ENCODE measurements around the gene RPS6KB1.
"Not testable (repeated sequence)": the region's sequence is repeated elsewhere in the genome, so short reads cannot be mapped to it uniquely, and the experiment has no call there.

Gene RPS6KB1

GRCh38 chr17:59873414-59873813 is 19.5 kb upstream of the RPS6KB1 start:
- H3K4me1 ChIP-seq (ENCODE audit: control insufficient read depth, insufficient read depth, low read length); H3K27me3 ChIP-seq (replicated peaks; ENCODE audit: control insufficient read depth, insufficient read depth, low read length); H3K9ac ChIP-seq (ENCODE audit: low read length); H3K36me3 ChIP-seq (ENCODE audit: control insufficient read depth, insufficient read depth, low read length, severe bottlenecking); H3K4me3 ChIP-seq (ENCODE audit: low read length); DNase-seq (ENCODE audit: low read depth); H3K9me3 ChIP-seq (ENCODE audit: control insufficient read depth, low read length): not testable (repeated sequence)

GRCh38 chr17:59874376-59874775 is 18.5 kb upstream of the RPS6KB1 start:
- Histone ChIP-seq H3K9me3 (ENCODE audit: control insufficient read depth, low read length) (no peaks in the 10 kb centered on the region), H3K27me3 (replicated peaks; ENCODE audit: control insufficient read depth, insufficient read depth, low read length) (no peaks in the 10 kb centered on the region), H3K9ac (ENCODE audit: low read length) (no peak overlapping the region), H3K4me3 (ENCODE audit: low read length) (no peak overlapping the region), H3K4me1 (ENCODE audit: control insufficient read depth, insufficient read depth, low read length) (peaks cover 5% of the 10 kb centered on the region), H3K36me3 (ENCODE audit: control insufficient read depth, insufficient read depth, low read length, severe bottlenecking) (peaks cover 7% of the 10 kb centered on the region)
- DNase-seq (ENCODE audit: low read depth) = no peak

DNA sequence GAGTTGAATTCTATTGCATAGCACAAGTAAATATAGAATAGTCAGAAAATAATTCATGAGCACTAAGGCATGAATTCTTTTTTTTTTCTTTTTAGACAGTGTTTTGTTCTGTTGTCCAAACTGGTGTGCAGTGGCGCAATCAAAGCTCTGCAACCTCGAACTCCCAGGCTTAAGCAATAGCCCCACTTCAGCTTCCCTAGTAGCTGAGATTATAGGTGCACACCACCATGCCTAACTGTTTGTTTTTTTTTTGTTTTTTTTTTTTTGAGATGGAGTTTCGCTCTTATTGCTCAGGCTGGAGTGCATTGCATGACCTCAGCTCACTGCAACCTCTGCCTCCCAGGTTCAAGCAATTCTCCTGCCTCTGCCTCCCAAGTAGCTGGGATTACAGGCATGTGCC is 16.8 kb upstream of the RPS6KB1 start:
- Histone ChIP-seq H3K9me3 (ENCODE audit: control insufficient read depth, low read length) (no peaks in the 10 kb centered on the region), H3K4me3 (ENCODE audit: low read length) (no peak overlapping the region), H3K36me3 (ENCODE audit: control insufficient read depth, insufficient read depth, low read length, severe bottlenecking) (peaks cover 7% of the 10 kb centered on the region), H3K4me1 (ENCODE audit: control insufficient read depth, insufficient read depth, low read length) (peaks cover 5% of the 10 kb centered on the region), H3K9ac (ENCODE audit: low read length) (no peak overlapping the region), H3K27me3 (replicated peaks; ENCODE audit: control insufficient read depth, insufficient read depth, low read length) (no peaks in the 10 kb centered on the region)
- peak; percentile 44 for DNase-seq (ENCODE audit: low read depth)

DNA sequence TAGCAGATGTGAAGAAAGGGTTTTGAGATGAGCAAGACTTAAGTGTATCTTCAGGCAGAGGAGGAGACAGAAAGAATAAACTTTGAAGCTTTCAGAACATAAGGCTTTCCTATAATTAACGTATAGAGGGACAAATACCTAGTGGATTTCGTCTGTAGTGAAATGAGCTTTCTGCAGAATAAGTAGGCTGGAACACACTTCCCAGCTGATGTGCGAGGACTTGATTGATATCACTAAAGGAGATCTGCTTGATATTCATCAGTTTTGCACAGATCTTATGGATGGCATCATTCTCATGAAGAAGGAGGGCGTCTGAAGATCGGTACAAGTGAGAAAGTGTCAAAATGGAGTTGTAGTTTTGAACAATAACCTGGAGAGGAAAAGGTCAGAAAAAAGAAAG is 15.0 kb upstream of the RPS6KB1 start:
- Histone ChIP-seq H3K4me3 (ENCODE audit: low read length) (no peak overlapping the region), H3K9me3 (ENCODE audit: control insufficient read depth, low read length) (no peaks in the 10 kb centered on the region), H3K36me3 (ENCODE audit: control insufficient read depth, insufficient read depth, low read length, severe bottlenecking) (peaks cover 7% of the 10 kb centered on the region)

GRCh38 chr17:59878624-59879023 is 14.3 kb upstream of the RPS6KB1 start:
- Histone ChIP-seq H3K9me3 (ENCODE audit: control insufficient read depth, low read length) (no peaks in the 10 kb centered on the region), H3K36me3 (ENCODE audit: control insufficient read depth, insufficient read depth, low read length, severe bottlenecking) (peaks cover 11% of the 10 kb centered on the region), H3K4me3 (ENCODE audit: low read length) (no peak overlapping the region)

More for the DNA sequence above, 15.0 kb upstream of the RPS6KB1 start:
- H3K4me1 ChIP-seq (ENCODE audit: control insufficient read depth, insufficient read depth, low read length) = peaks cover 5% of the 10 kb centered on the region
- no peak overlapping the region for H3K9ac ChIP-seq (ENCODE audit: low read length)
- no peak for DNase-seq (ENCODE audit: low read depth)
- no peaks in the 10 kb centered on the region for H3K27me3 ChIP-seq (replicated peaks; ENCODE audit: control insufficient read depth, insufficient read depth, low read length)

DNA sequence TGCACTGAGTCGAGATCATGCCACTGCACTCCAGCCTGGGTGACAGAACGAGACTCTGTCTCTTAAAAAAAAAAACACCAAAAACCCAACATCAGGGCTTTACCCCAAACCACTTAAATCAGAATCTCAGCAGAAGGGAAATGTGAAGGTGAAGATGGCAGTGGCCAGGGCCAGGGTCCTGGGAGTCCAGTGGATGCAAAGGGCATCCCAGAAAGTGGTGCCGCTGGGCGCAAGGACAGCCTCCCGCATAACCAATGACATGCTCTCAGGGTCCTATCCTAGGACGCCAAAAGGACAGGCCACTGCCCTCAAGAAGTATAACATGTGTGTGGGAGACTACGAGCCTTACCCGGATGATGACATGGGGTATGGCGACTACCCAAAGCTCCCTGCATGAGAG is 8.1 kb upstream of the RPS6KB1 start:
- no peak for DNase-seq (ENCODE audit: low read depth)
- H3K4me1 ChIP-seq (ENCODE audit: control insufficient read depth, insufficient read depth, low read length) = no peaks in the 10 kb centered on the region
- H3K36me3 ChIP-seq (ENCODE audit: control insufficient read depth, insufficient read depth, low read length, severe bottlenecking) = peaks cover 16% of the 10 kb centered on the region
- H3K9me3 ChIP-seq (ENCODE audit: control insufficient read depth, low read length) = no peaks in the 10 kb centered on the region
- H3K27me3 ChIP-seq (replicated peaks; ENCODE audit: control insufficient read depth, insufficient read depth, low read length) = no peaks in the 10 kb centered on the region
- H3K4me3 ChIP-seq (ENCODE audit: low read length) = no peak overlapping the region
- no peak overlapping the region for H3K9ac ChIP-seq (ENCODE audit: low read length)

More at GRCh38 chr17:59878624-59879023, 14.3 kb upstream of the RPS6KB1 start:
- Histone ChIP-seq H3K9ac (ENCODE audit: low read length) (no peak overlapping the region), H3K27me3 (replicated peaks; ENCODE audit: control insufficient read depth, insufficient read depth, low read length) (no peaks in the 10 kb centered on the region), H3K4me1 (ENCODE audit: control insufficient read depth, insufficient read depth, low read length) (peaks cover 5% of the 10 kb centered on the region)
- no peak for DNase-seq (ENCODE audit: low read depth)

DNA sequence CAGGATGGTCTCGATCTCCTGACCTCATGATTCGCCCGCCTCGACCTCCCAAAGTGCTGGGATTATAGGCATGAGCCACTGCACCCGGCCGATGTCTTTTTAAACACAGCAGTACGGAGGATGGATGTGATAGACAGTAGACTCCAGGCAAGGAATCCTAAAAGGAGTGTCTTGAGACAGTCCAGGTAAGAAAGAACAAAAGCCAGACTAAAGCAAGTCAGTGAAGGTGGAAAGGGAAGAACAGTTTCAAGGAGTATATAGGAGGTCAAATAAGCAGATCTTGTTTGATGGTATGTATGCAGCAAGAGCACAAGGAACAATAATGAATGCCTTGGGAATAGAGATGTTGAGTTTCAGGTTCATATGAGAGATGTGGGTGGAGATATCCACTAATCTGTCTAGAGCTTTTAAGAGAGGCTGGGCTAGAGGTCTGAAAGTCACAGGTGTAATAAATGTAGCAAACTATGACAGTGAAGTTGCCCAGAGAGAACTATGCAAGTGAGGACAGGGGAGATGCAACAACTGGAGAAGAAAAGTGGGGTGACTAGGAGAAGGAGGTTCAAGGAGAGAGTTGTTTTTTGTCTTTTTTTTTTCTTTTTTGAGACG is 4.7 kb upstream of the RPS6KB1 start:
- Histone ChIP-seq H3K9me3 (ENCODE audit: control insufficient read depth, low read length) (no peaks in the 10 kb centered on the region), H3K4me1 (ENCODE audit: control insufficient read depth, insufficient read depth, low read length) (peaks cover 8% of the 10 kb centered on the region), H3K27me3 (replicated peaks; ENCODE audit: control insufficient read depth, insufficient read depth, low read length) (no peaks in the 10 kb centered on the region), H3K4me3 (ENCODE audit: low read length) (no peak overlapping the region), H3K36me3 (ENCODE audit: control insufficient read depth, insufficient read depth, low read length, severe bottlenecking) (peaks cover 15% of the 10 kb centered on the region), H3K9ac (ENCODE audit: low read length) (no peak overlapping the region)
- no peak for DNase-seq (ENCODE audit: low read depth)

DNA sequence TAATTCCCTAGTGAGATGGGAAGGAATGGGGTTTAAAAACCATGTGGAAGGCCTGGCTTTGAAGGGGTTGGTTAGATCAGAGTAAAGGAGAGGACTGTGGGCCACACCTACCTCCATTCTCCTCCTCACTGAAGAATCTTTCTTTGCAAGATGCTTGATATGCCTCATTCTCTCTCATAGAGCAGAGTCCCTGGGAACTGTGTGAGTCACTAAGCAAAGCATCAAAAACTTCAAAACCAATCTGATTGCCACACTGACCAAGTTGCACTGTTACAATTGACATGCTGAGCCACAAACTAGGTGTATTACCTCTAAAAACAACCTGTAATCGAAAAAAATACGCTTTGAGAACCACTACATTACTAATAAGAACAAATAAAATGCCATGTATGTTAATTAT is 2.2 kb upstream of the RPS6KB1 start:
- Histone ChIP-seq H3K27me3 (replicated peaks; ENCODE audit: control insufficient read depth, insufficient read depth, low read length) (no peaks in the 10 kb centered on the region), H3K9me3 (ENCODE audit: control insufficient read depth, low read length) (no peaks in the 10 kb centered on the region), H3K4me3 (ENCODE audit: low read length) (no peak overlapping the region), H3K36me3 (ENCODE audit: control insufficient read depth, insufficient read depth, low read length, severe bottlenecking) (peaks cover 2% of the 10 kb centered on the region), H3K4me1 (ENCODE audit: control insufficient read depth, insufficient read depth, low read length) (peaks cover 18% of the 10 kb centered on the region), H3K9ac (ENCODE audit: low read length) (no peak overlapping the region)
- DNase-seq (ENCODE audit: low read depth) = peak; percentile 46

GRCh38 chr17:59892251-59892923 is 534 bp upstream of the RPS6KB1 start:
- peaks cover 20% of the 10 kb centered on the region for H3K4me1 ChIP-seq (ENCODE audit: control insufficient read depth, insufficient read depth, low read length)
- H3K36me3 ChIP-seq (ENCODE audit: control insufficient read depth, insufficient read depth, low read length, severe bottlenecking) = no peaks in the 10 kb centered on the region
- peak overlapping the region; percentile 98 for H3K4me3 ChIP-seq (ENCODE audit: low read length)
- no peaks in the 10 kb centered on the region for H3K9me3 ChIP-seq (ENCODE audit: control insufficient read depth, low read length)
- DNase-seq (ENCODE audit: low read depth) = peak; percentile 99
- no peaks in the 10 kb centered on the region for H3K27me3 ChIP-seq (replicated peaks; ENCODE audit: control insufficient read depth, insufficient read depth, low read length)
- peak overlapping the region; percentile 88 for H3K9ac ChIP-seq (ENCODE audit: low read length)

- peaks cover 20% of the 10 kb centered on the region for H3K4me1 ChIP-seq (ENCODE audit: control insufficient read depth, insufficient read depth, low read length)
- peak; percentile 55 for DNase-seq (ENCODE audit: low read depth)
- no peaks in the 10 kb centered on the region for H3K27me3 ChIP-seq (replicated peaks; ENCODE audit: control insufficient read depth, insufficient read depth, low read length)
- H3K4me3 ChIP-seq (ENCODE audit: low read length) = peak overlapping the region; percentile 98
- H3K36me3 ChIP-seq (ENCODE audit: control insufficient read depth, insufficient read depth, low read length, severe bottlenecking) = no peaks in the 10 kb centered on the region
- H3K9me3 ChIP-seq (ENCODE audit: control insufficient read depth, low read length) = no peaks in the 10 kb centered on the region
- H3K9ac ChIP-seq (ENCODE audit: low read length) = peak overlapping the region; percentile 97
Measured at GRCh38 chr17:59893676-59894100, 767 bp downstream of the RPS6KB1 start.

DNA sequence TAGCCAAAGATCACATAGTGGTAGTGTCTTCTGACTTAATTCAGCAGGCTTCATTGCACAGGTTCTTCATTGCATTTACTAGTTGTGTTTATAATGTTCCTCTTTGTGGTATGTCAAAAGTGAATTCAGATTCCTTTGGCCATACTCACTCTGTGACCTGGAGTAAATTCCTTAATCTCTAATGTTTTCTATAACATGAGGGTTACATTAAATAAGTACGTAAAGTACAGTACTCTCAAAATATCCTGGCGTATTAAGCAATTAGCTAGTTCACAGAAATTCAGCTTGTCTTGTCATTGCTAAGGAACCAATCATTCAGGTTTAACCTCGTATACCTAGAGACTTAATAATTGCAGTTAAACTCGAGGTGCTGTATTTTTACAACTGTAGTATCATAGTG is 4.2 kb downstream of the RPS6KB1 start:
- H3K27me3 ChIP-seq (replicated peaks; ENCODE audit: control insufficient read depth, insufficient read depth, low read length) = no peaks in the 10 kb centered on the region
- H3K4me1 ChIP-seq (ENCODE audit: control insufficient read depth, insufficient read depth, low read length) = peaks cover 19% of the 10 kb centered on the region
- peak; percentile 30 for DNase-seq (ENCODE audit: low read depth)
- H3K4me3 ChIP-seq (ENCODE audit: low read length) = no peak overlapping the region
- H3K9ac ChIP-seq (ENCODE audit: low read length) = no peak overlapping the region
- H3K36me3 ChIP-seq (ENCODE audit: control insufficient read depth, insufficient read depth, low read length, severe bottlenecking) = no peaks in the 10 kb centered on the region
- no peaks in the 10 kb centered on the region for H3K9me3 ChIP-seq (ENCODE audit: control insufficient read depth, low read length)
